Measurements from ENCODE around the gene VGLL4. TPM values are rescaled to one million over a fixed set of nuclear protein-coding genes. Genes with fewer than 3 reads are reported as not detected.
A peak's percentile ranks its signal among the peaks of the same experiment; 100 is the strongest.

VGLL4 gene
- total RNA-seq, 1 experiment from 2014 or later, result 42.1 TPM

DNA sequence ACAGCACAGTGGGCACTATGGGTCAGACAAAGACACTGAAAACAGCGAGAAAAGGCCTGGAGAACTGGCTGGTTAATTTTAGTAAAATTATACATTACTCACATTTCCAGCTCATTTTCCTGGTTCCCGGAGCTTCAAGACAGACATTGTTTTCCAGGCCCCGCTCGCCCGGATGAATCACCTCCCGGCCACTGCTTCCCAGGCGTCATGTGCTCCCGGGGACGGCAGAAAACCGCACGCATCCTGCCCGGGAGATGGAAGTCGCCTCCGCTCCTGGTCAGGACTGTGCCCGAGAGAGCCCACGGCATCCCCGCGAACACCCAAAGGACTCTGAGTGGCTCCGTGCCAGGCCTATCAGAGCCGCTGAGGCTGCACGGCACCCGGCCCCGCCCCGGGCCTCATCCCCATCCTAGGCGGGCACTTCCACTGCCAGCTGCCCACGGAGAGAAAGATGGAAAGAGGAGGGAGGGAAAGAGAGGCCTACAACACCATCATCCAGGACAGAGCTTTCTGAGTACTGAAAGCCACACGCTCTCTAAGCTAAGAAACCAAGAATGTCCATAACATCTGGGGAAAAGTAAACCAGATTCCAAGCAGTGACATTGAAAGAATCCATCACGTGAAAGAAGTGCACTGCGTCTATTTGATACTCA lies 75.1 kb downstream of the VGLL4 start:
- Histone ChIP-seq H2BK120ac (ENCODE audit: low read depth, low read length, poor library complexity, severe bottlenecking) (no peak overlapping the region), H4K91ac (ENCODE audit: insufficient read length, low read depth, low read length) (no peak overlapping the region), H2BK5ac (ENCODE audit: insufficient read length, low read length) (no peak overlapping the region), H4K20me1 (ENCODE audit: control insufficient read depth, insufficient read depth, insufficient read length) (peaks cover 2% of the 10 kb centered on the region), H2BK12ac (ENCODE audit: insufficient read length, low read depth, low read length) (no peak overlapping the region), H3K9me3 (ENCODE audit: control insufficient read depth, low read depth, low read length) (no peaks in the 10 kb centered on the region), H3K4me1 (ENCODE audit: insufficient read depth, low read length) (no peaks in the 10 kb centered on the region), H3K4me2 (ENCODE audit: insufficient read depth, insufficient read length, low read length) (no peak overlapping the region), H3T11ph (ENCODE audit: low read length) (no peak overlapping the region), H3K18ac (ENCODE audit: insufficient read length, low read depth, low read length) (no peak overlapping the region), H3K56ac (ENCODE audit: insufficient read length, low read depth, low read length) (no peak overlapping the region), H2AK5ac (ENCODE audit: insufficient read length, low read length) (no peak overlapping the region), H3K9ac (ENCODE audit: extremely low read depth, insufficient read length, low read length) (no peak overlapping the region), H3K4ac (ENCODE audit: low read depth, low read length) (no peak overlapping the region), H3K23me2 (ENCODE audit: insufficient read length, low read depth, low read length, poor library complexity, severe bottlenecking) (no peaks in the 10 kb centered on the region), H4K5ac (ENCODE audit: insufficient read length, low read depth, low read length) (no peak overlapping the region), H4K8ac (replicated peaks; ENCODE audit: insufficient read length, low read depth, low read length) (no peak overlapping the region), H3K27me3 (ENCODE audit: insufficient read depth, low read length) (no peaks in the 10 kb centered on the region), H2BK20ac (ENCODE audit: low read depth, low read length, poor library complexity, severe bottlenecking) (no peak overlapping the region), H3K14ac (ENCODE audit: insufficient read depth, low read length) (no peak overlapping the region), H3K79me1 (ENCODE audit: insufficient read depth, low read depth, low read length, poor library complexity, severe bottlenecking) (peaks cover 3% of the 10 kb centered on the region), H2AFZ (ENCODE audit: low read length) (no peak overlapping the region), H3K27ac (ENCODE audit: insufficient read length, low read depth, low read length) (no peak overlapping the region), H3K79me2 (ENCODE audit: insufficient read depth, low read length) (no peaks in the 10 kb centered on the region; the same call in 1 of the 2 replicates), H2BK15ac (ENCODE audit: low read depth, low read length) (no peak overlapping the region), H3K23ac (ENCODE audit: insufficient read length, low read depth, low read length) (no peak overlapping the region)
- Mint-ChIP-seq H3K4me3 (no peak overlapping the region), H3K4me1 (0 out of 4 replicates have a peak, but pooled peaks cover 0 to 5% of the 10 kb centered on the region in 2 experiments), H3K27ac (peak overlapping the region in 2 of 3 experiments; percentile 16 to 77; a peak in 5 of 7 replicates), H3K9me3 (no peaks in the 10 kb centered on the region), H3K27me3 (ENCODE audit: low read depth) (peaks cover 1% of the 10 kb centered on the region; the same call in 1 of the 2 replicates), H3K36me3 (ENCODE audit: insufficient read depth in 1 of 3, low read depth in 3 of 3) (peaks cover 8 to 25% (median 15%) of the 10 kb centered on the region in 3 experiments; a peak in 6 of 7 replicates)
- TF ChIP-seq CTCF (conservative IDR thresholded peaks at IDR 0.05), result no peak
- WGBS (ENCODE audit: extremely low coverage, insufficient read length, low lambda C conversion rate), result no CpG with 5 or more reads among the region's 29 CpGs
- no peak for DNase-seq

Data from H9 (cell line).